SK-N-SH treated with all-trans-retinoic acid at 6 μM for 48 hours (cell line): ENCODE results near the gene FAM171A1.

Experiments
- ARNTL ChIP-seq: fragments of 450-650 bp; formaldehyde crosslinking; IDR thresholded peaks from 2 replicates; pipeline ENCODE4 v1.5.0; 2020; ENCODE audit warnings: low read depth, mild to moderate bottlenecking, moderate library complexity, borderline replicate concordance
- PATZ1 ChIP-seq: fragments of 250-450 bp; sonication (Bioruptor Pico); IDR thresholded peaks from 2 replicates; pipeline ENCODE4 v1.8.0; 2020; ENCODE audit warnings: mild to moderate bottlenecking, moderate library complexity, borderline replicate concordance
- TCF4 ChIP-seq: fragments of 250-450 bp; sonication (Bioruptor Pico); IDR thresholded peaks from 2 replicates; pipeline ENCODE4 v1.8.0; 2021; ENCODE audit warnings: mild to moderate bottlenecking, moderate library complexity, borderline replicate concordance
- ZFP3 ChIP-seq: fragments of 250-450 bp; sonication (Bioruptor Pico); IDR thresholded peaks from 2 replicates; pipeline ENCODE4 v1.5.0; 2020; ENCODE audit warnings: mild to moderate bottlenecking, moderate library complexity
- ZFP30 ChIP-seq: fragments of 450-650 bp; formaldehyde crosslinking; IDR thresholded peaks from 2 replicates; pipeline ENCODE4 v1.5.0; 2022; ENCODE audit warnings: mild to moderate bottlenecking, moderate library complexity
- ZNF70 ChIP-seq: fragments of 450-650 bp; formaldehyde crosslinking; IDR thresholded peaks from 2 replicates; pipeline ENCODE4 v1.5.0; 2020; ENCODE audit warnings: mild to moderate bottlenecking, moderate library complexity

- TF ChIP-seq TCF4 (CRISPR knock-in tag) (no peak), ARNTL (CRISPR knock-in tag) (no peak), ZFP30 (CRISPR knock-in tag) (no peak), ZFP3 (CRISPR knock-in tag) (no peak), ZNF70 (CRISPR knock-in tag) (no peak), PATZ1 (CRISPR knock-in tag) (no peak)
Measured at GRCh38 chr10:15322356-15322755, 48.7 kb downstream of the FAM171A1 start.
